GM19193 (cell line): ENCODE results near the gene DCAF6.

ENCODE experiments used
- POLR2A ChIP-seq: IDR thresholded peaks from 4 replicates; pipeline ENCODE4 v1.6.1; 2011; ENCODE audit not compliant: insufficient read depth, insufficient read length; ENCODE audit errors: extremely low read depth

DCAF6 gene

GRCh38 chr1:167913895-167914496, 22.5 kb upstream of the DCAF6 start, which contains the start of gene ADCY10:
Gene ADCY10, minus strand, starts transcription at chr1:167914134. Its CDS starts 8,994 bp downstream, at chr1:167905140.
- TF ChIP-seq POLR2A, result no peak

GRCh38 chr1:167915569-167915968, 20.9 kb upstream of the DCAF6 start:
- TF ChIP-seq POLR2A, result no peak

- no peak for TF ChIP-seq POLR2A
Observed at GRCh38 chr1:167916766-167917511, 19.5 kb upstream of the DCAF6 start.

- no peak for TF ChIP-seq POLR2A
Observed at GRCh38 chr1:167922023-167922422, 14.5 kb upstream of the DCAF6 start.

- no peak for TF ChIP-seq POLR2A
Observed at GRCh38 chr1:167922611-167923074, 13.8 kb upstream of the DCAF6 start.

GRCh38 chr1:167923324-167924056, 13.0 kb upstream of the DCAF6 start:
- TF ChIP-seq POLR2A, result no peak

GRCh38 chr1:167924102-167924501, 12.4 kb upstream of the DCAF6 start:
- no peak for TF ChIP-seq POLR2A

- no peak for TF ChIP-seq POLR2A
Observed at GRCh38 chr1:167924543-167925231, 11.8 kb upstream of the DCAF6 start.

GRCh38 chr1:167926486-167926997, 9.9 kb upstream of the DCAF6 start:
- no peak for TF ChIP-seq POLR2A

- TF ChIP-seq POLR2A, result no peak
Observed at GRCh38 chr1:167927046-167927754, 9.3 kb upstream of the DCAF6 start.

- no peak for TF ChIP-seq POLR2A
Observed at GRCh38 chr1:167928457-167928852, 8.0 kb upstream of the DCAF6 start.

- TF ChIP-seq POLR2A, result no peak
Observed at GRCh38 chr1:167929725-167930124, 6.8 kb upstream of the DCAF6 start.

GRCh38 chr1:167933788-167934187, 2.7 kb upstream of the DCAF6 start:
- TF ChIP-seq POLR2A, result no peak
